Stromal cell of bone marrow (primary cell): ENCODE results near the gene ASTN2.
A peak's percentile ranks its signal among the peaks of the same experiment; 100 is the strongest.

Experiments
- DNase-seq: peaks from one replicate; pipeline ENCODE4 v3.0.0-alpha.2; 2012; ENCODE audit warnings: low read depth

Gene ASTN2

GRCh38 chr9:117104716-117105495, 310.0 kb downstream of the ASTN2 start:
- DNase-seq, result no peak

DNA sequence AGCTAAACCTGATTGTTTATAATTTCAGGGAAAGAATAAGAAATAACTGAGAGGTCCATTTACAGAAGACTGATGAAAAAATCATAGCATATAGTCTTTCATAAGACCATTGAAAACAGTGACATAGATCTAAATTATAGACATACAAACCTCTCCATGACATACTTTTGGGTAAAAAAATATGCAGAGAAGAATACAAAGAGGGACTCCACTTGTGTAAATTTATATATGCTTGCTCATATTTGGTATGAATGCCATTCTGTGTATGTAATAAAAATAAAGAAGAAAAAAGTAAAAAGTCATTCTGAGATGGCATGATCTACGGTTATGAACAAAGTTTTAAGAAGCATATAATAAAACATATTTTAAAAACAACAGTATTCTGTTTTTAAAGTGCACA, 310.7 kb downstream of the ASTN2 start:
- DNase-seq, result no peak

GRCh38 chr9:117103438-117104110, 311.3 kb downstream of the ASTN2 start:
- no peak for DNase-seq

GRCh38 chr9:117101008-117101407, 313.8 kb downstream of the ASTN2 start:
- no peak for DNase-seq

- DNase-seq, result no peak
These were observed 316.5 kb downstream of the ASTN2 start for GRCh38 chr9:117098331-117098730.

- no peak for DNase-seq
These were observed 317.1 kb downstream of the ASTN2 start for GRCh38 chr9:117097761-117098160.

DNA sequence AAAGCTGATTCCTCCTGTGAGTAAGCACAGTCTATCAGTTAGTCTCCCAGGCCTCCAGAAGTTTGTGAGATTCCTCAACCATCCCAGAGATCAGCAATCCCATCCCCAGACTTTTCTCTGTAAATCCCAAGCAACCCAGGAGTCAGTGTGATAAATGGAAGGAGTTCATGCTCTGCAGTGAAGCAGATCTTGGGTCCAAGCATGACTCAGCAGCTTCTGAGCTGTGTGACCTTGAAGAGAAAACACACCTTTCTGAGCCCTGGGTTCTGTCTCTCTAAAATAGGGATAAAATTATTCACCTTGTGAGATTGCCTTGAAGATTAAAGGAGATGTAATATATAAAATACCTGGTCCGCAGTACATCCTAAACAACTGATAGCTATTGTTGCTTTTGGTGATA, 318.7 kb downstream of the ASTN2 start:
- DNase-seq, result no peak

- DNase-seq, result no peak
These were observed 319.8 kb downstream of the ASTN2 start for GRCh38 chr9:117095081-117095480.

- peak; percentile 47 for DNase-seq
These were observed 320.7 kb downstream of the ASTN2 start for GRCh38 chr9:117093891-117094844.

DNA sequence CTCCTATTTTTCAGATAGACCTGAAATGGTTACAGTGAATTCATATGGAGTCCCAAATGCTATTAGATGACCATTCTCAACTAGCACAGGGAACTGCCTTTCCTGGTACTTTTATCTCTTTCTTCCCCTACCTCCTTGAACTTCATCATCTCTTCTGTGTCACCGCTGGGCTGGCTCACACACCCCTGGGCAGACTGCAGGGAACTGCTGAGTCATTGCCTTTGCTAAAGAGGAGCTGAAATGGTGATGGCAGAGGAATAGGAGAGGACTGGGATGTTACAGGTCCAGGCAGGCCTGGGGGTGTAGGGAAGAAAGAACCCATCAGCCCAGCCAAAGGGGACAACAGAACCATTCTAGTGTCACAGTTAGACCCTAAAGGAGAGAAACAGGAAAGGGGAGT, 322.3 kb downstream of the ASTN2 start:
- DNase-seq, result peak; percentile 30

GRCh38 chr9:117091529-117091928, 323.3 kb downstream of the ASTN2 start:
- DNase-seq, result no peak

DNA sequence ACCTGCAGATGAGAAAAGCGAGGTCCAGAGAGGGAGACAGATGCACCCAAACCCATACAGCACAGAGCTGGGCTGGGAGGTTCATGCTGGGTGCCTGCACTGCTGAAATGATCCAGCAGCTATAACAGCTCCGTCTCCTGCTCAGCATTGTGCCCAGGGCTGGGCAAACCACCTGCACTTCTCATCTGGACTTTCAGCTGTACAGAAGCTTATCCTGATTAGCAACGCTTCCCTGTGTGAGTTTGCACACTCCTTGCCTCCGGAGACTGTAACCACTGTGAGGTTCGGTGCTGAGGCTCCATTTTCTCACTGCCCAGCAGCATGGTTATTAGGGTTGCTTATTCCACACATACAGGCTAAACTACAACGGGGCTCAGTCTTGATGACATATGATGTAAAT, 326.1 kb downstream of the ASTN2 start:
- no peak for DNase-seq

GRCh38 chr9:117088140-117088539, 326.7 kb downstream of the ASTN2 start:
- no peak for DNase-seq

GRCh38 chr9:117084221-117084620, 330.6 kb downstream of the ASTN2 start:
- no peak for DNase-seq

DNA sequence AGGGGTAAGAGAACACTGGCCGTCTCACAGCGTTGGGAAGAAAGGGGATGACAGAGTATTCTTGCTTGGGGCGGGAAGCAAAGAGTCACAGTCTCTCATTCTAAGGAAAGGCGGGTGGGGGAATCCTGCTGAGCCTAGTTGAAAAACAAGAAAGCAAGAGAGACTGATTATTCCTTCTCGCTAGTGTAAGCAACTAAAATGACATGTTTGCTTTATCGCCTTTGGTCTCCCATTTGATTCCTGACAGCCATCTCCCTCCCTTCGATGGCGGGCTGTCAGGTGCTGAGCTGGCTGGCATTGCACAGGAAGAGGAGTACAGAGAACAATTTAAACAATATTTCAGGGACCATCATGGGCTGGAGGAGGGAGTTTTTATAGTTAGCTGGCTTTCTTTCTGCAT, 331.3 kb downstream of the ASTN2 start:
- no peak for DNase-seq

DNA sequence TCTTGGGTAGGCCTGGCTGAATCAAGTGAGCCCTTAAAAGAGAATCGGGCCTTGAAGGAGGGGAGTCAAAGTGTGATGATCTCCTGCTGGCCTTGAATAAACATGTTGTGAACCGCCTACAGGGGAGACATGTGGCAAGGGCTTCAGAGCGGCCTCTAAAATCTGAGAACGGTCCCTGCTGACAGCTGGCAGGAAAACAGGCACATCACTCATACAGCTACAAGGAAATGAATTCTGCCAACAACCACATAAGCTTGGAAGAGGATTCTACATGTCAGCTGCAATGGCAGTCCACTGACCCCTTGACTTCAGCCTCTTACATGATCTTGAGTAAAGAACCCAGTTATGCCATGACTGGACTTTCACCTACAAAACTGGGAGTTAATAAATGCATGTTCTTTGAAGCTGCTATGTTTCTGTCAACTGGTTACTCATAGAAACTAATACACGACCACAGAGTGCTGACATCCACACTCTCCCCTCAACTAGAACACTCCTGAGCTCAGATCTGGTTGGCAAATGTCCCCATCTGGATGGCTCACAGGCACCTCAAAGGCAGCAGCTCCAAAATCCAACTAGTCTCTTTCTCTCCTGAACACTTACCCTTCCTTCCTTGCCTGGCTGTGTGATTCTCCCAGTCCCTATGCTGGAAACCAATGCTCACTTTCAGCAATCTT, 333.1 kb downstream of the ASTN2 start:
- DNase-seq, result peak; percentile 14

DNA sequence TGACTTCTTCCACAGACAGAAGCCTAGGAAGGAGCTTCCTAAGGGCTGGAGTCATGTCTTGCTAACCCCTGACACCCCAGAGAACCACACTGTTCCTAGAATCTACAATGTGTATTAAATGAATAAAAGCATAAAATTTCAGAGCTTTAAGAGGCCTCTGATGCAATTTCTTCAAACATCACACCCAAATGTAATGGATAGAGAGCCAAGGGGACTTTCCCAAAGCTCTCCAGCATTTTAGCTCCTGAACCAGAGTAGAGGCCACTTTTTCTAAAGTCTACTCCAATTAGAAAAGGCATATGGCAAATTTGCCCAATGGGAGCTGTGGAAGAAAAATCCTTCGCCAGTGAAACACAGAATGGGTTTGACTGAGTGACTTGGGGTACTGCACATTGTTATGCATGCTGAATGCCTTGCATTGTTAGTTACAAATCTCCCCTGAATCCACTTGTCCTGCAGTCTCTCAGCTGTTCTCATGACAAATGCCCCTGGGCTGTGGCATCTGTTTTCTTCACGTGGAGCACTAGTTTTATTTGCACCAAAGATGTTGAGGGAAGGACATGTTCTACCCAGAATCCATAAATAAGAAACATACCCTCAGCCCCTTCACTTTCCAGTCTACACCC, 334.0 kb downstream of the ASTN2 start:
- no peak for DNase-seq

DNA sequence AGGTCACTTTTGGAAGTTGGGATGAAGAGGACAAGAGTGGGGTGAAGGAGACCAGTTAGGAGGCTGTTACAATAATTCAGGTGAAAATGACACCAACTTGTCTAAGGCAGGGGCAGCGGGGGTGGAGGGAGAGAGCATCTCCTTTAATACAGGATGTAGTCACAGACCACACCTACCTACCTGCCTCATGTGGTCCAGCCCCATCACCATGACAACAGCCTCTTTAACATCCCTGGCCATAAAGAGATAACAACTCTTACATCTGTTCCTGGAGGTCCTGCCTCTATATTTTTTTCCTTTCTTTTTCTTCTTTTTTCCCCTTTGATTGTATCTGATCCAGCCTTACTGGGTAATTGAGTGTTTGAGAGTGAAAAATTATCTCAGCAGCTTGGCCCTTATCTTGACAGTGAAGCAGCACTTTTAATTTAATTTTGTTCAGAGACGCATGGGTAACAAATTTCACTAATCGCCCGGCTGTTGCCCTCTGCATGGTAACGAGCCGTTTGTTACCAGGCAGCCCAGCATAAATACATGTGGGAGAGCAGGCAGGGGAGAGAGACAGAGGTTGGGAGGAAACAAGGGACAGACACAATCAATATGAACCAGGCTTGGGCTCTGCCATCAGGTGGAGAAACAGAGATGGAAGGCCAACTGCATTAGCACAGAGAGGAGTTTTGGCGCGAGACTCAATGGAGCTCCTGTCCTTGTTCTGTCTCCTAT, 338.1 kb downstream of the ASTN2 start:
- no peak for DNase-seq

DNA sequence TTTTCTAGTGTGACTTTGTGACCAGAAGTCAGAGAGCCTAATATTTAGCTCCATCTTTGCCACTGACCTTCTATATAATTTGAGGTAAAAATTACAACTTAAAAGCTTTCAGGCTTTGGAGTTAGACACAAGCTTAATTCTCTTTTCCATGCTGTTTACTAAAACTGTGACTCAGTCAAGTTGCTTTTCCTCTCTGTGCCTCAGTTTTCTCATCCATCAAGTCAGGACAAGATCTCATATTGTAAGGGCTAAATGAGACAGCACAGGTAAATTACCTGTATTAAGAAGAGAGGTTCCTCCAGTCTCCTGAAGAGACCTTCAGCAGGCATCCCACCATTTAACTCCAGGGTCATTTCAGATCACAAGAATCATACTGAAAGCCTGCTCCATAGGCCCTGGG, 339.2 kb downstream of the ASTN2 start:
- DNase-seq, result no peak

- DNase-seq, result no peak
These were observed 339.9 kb downstream of the ASTN2 start for GRCh38 chr9:117074784-117075520.
